ENCODE measurements around the gene IL1A. TPM values are rescaled to one million over a fixed set of nuclear protein-coding genes. Genes with fewer than 3 reads are reported as not detected.

The IL1A gene
- total RNA-seq, 1 donor from 2014 or later: 0.43 TPM

GRCh38 chr2:112818094-112818902 is 34.0 kb upstream of the IL1A start:
- no peak overlapping the region for H3K27ac Mint-ChIP-seq (ENCODE audit: unreplicated experiment)
- Histone ChIP-seq H3K4me2 (ENCODE audit: low read length) (no peak overlapping the region), H3K9me3 (ENCODE audit: insufficient read depth, low read depth, low read length) (no peaks in the 10 kb centered on the region), H3K9ac (ENCODE audit: low read length) (no peak overlapping the region), H3K27me3 (ENCODE audit: insufficient read depth, low read length) (no peaks in the 10 kb centered on the region), H3K4me1 (ENCODE audit: insufficient read depth, low read length) (peaks cover 14% of the 10 kb centered on the region), H3K4me3 (ENCODE audit: insufficient read depth, low read depth, low read length) (no peak overlapping the region), H2AFZ (ENCODE audit: low read depth, low read length) (no peak overlapping the region), H3K79me2 (ENCODE audit: insufficient read depth, low read length) (no peaks in the 10 kb centered on the region), H4K20me1 (ENCODE audit: insufficient read depth, low read length) (no peaks in the 10 kb centered on the region), H3K36me3 (ENCODE audit: insufficient read depth, low read length) (no peaks in the 10 kb centered on the region), H3K27ac (ENCODE audit: low read depth, low read length) (no peak overlapping the region)
- DNase-seq (ENCODE audit: low read depth): no peak
- no peaks in the 10 kb centered on the region for H3K27me3 Mint-ChIP-seq (ENCODE audit: low read depth, unreplicated experiment)
- H3K36me3 Mint-ChIP-seq (ENCODE audit: low read depth, unreplicated experiment): no peaks in the 10 kb centered on the region
- H3K9me3 Mint-ChIP-seq (ENCODE audit: unreplicated experiment): peaks cover 1% of the 10 kb centered on the region
- no peak for FAIRE-seq
- no peak for TF ChIP-seq EZH2 (IDR thresholded peaks at IDR 0.05; ENCODE audit: insufficient read depth, low read length)
- TF ChIP-seq, protein P1, sequence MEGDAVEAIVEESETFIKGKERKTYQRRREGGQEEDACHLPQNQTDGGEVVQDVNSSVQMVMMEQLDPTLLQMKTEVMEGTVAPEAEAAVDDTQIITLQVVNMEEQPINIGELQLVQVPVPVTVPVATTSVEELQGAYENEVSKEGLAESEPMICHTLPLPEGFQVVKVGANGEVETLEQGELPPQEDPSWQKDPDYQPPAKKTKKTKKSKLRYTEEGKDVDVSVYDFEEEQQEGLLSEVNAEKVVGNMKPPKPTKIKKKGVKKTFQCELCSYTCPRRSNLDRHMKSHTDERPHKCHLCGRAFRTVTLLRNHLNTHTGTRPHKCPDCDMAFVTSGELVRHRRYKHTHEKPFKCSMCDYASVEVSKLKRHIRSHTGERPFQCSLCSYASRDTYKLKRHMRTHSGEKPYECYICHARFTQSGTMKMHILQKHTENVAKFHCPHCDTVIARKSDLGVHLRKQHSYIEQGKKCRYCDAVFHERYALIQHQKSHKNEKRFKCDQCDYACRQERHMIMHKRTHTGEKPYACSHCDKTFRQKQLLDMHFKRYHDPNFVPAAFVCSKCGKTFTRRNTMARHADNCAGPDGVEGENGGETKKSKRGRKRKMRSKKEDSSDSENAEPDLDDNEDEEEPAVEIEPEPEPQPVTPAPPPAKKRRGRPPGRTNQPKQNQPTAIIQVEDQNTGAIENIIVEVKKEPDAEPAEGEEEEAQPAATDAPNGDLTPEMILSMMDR (IDR thresholded peaks at IDR 0.05; ENCODE audit: insufficient read depth, low read depth, low read length): no peak
- peaks cover 17% of the 10 kb centered on the region for H3K4me1 Mint-ChIP-seq (ENCODE audit: low read depth, unreplicated experiment)
- H3K4me3 Mint-ChIP-seq (ENCODE audit: unreplicated experiment): no peak overlapping the region

- no peaks in the 10 kb centered on the region for H3K79me2 ChIP-seq (ENCODE audit: insufficient read depth, low read length)
Measured at GRCh38 chr2:112817082-112817689, 32.9 kb upstream of the IL1A start.

More at GRCh38 chr2:112817082-112817689, 32.9 kb upstream of the IL1A start:
- Mint-ChIP-seq H3K27me3 (ENCODE audit: low read depth, unreplicated experiment) (no peaks in the 10 kb centered on the region), H3K36me3 (ENCODE audit: low read depth, unreplicated experiment) (no peaks in the 10 kb centered on the region), H3K9me3 (ENCODE audit: unreplicated experiment) (no peaks in the 10 kb centered on the region), H3K4me3 (ENCODE audit: unreplicated experiment) (no peak overlapping the region), H3K27ac (ENCODE audit: unreplicated experiment) (no peak overlapping the region), H3K4me1 (ENCODE audit: low read depth, unreplicated experiment) (peaks cover 26% of the 10 kb centered on the region)
- DNase-seq (ENCODE audit: low read depth) (no peak), FAIRE-seq (no peak)
- H4K20me1 ChIP-seq (ENCODE audit: insufficient read depth, low read length): no peaks in the 10 kb centered on the region
- no peaks in the 10 kb centered on the region for H3K27me3 ChIP-seq (ENCODE audit: insufficient read depth, low read length)
- no peak overlapping the region for H3K4me2 ChIP-seq (ENCODE audit: low read length)
- peaks cover 25% of the 10 kb centered on the region for H3K4me1 ChIP-seq (ENCODE audit: insufficient read depth, low read length)
- TF ChIP-seq EZH2 (IDR thresholded peaks at IDR 0.05; ENCODE audit: insufficient read depth, low read length): no peak
- TF ChIP-seq, protein P1 (IDR thresholded peaks at IDR 0.05; ENCODE audit: insufficient read depth, low read depth, low read length): no peak
- no peaks in the 10 kb centered on the region for H3K36me3 ChIP-seq (ENCODE audit: insufficient read depth, low read length)
- no peaks in the 10 kb centered on the region for H3K9me3 ChIP-seq (ENCODE audit: insufficient read depth, low read depth, low read length)
- H3K4me3 ChIP-seq (ENCODE audit: insufficient read depth, low read depth, low read length): no peak overlapping the region
- H3K9ac ChIP-seq (ENCODE audit: low read length): no peak overlapping the region
- no peak overlapping the region for H2AFZ ChIP-seq (ENCODE audit: low read depth, low read length)
- no peak overlapping the region for H3K27ac ChIP-seq (ENCODE audit: low read depth, low read length)

Data from astrocyte (in vitro differentiated cells and primary cell).